Neural cell (in vitro differentiated cells): ENCODE data around the gene KPRP.

ENCODE experiments used
- CTCF ChIP-seq: fragments of 450-650 bp; IDR thresholded peaks from 2 replicates; pipeline ENCODE4 v1.5.1; 2014; ENCODE audit warnings: antibody characterized with exemption, mild to moderate bottlenecking, moderate library complexity; ENCODE audit not compliant: poor library complexity, severe bottlenecking
- EZH2 ChIP-seq: fragments of 200-600, 300-800 bp; shearing (Covaris generic), sonication (generic); IDR thresholded peaks from 2 replicates; pipeline ENCODE4 v1.6.1; 2014; ENCODE audit warnings: antibody characterized with exemption, low read length, borderline replicate concordance, mild to moderate bottlenecking; ENCODE audit not compliant: insufficient read depth, poor library complexity, severe bottlenecking
- POLR2AphosphoS5 ChIP-seq: IDR thresholded peaks from 2 replicates; pipeline ENCODE4 v1.6.1; 2012
- REST ChIP-seq: IDR thresholded peaks from 2 replicates; pipeline ENCODE4 v1.6.1; 2012; ENCODE audit warnings: borderline replicate concordance

GRCh38 chr1:152737997-152738396 is 19.8 kb upstream of the KPRP start:
- TF ChIP-seq CTCF (no peak), EZH2 (no peak), REST (no peak), POLR2AphosphoS5 (no peak)
